Esophagus squamous epithelium (tissue), 4 donors: ENCODE measurements around the gene SETMAR.

ENCODE experiments used
- POLR2A ChIP-seq, 4 donors: fragments of 450-650 bp; IDR thresholded peaks; one replicate each; pipeline ENCODE4 v1.6.1; 2017; ENCODE audit warnings: antibody characterized with exemption in 4 of 4, mild to moderate bottlenecking in 4 of 4, moderate library complexity in 3 of 4
- TF ChIP-seq, protein P1 (sequence below), 6 experiments: fragments of 450-650 bp in 4 of 6; fragments of 200-600 bp in 2 of 6; sonication (generic) in 2 of 6; IDR thresholded peaks; one replicate each; pipeline ENCODE4 v1.5.1; 2016 to 2019; ENCODE audit warnings: antibody characterized with exemption in 6 of 6, mild to moderate bottlenecking in 4 of 6, moderate library complexity in 4 of 6

DNA sequence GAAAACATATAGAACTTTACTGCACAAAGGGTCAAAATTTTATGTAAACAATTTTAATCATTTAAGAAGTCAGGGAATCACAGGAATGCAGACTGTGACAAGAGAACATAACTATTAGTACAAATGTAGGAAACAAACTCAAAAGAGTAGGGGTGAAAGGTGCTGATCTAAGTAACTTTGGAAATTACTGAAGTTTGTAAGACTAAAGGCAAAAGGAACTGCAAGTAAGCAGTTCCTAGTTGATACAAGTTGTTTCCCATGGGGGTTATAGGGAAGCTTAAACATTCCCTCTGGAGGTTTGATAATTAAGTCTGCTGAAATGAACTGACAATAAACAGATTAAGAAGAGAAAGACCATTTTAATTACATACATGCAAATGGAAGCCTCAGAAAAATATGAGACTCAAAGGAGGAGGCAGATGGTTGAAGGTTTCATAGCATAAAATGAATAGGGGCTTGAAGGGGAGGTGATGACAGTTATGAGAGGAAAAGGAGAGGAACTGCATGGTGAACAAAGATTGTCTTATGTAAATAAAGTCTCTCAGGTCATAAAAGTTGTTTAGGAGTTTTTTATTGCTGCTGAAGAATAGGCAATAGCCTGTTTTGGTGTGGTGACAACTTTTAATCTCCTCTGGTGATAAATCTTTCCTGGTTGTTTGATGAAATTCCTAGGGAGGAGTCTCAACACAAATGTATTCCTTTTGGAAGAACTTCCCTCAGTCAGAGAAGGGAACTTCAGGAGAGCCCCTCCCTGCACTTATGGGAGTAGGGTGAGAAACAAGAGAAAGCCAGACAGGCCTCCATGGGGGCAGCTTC is 17.1 kb downstream of the SETMAR start:
- TF ChIP-seq, protein P1, sequence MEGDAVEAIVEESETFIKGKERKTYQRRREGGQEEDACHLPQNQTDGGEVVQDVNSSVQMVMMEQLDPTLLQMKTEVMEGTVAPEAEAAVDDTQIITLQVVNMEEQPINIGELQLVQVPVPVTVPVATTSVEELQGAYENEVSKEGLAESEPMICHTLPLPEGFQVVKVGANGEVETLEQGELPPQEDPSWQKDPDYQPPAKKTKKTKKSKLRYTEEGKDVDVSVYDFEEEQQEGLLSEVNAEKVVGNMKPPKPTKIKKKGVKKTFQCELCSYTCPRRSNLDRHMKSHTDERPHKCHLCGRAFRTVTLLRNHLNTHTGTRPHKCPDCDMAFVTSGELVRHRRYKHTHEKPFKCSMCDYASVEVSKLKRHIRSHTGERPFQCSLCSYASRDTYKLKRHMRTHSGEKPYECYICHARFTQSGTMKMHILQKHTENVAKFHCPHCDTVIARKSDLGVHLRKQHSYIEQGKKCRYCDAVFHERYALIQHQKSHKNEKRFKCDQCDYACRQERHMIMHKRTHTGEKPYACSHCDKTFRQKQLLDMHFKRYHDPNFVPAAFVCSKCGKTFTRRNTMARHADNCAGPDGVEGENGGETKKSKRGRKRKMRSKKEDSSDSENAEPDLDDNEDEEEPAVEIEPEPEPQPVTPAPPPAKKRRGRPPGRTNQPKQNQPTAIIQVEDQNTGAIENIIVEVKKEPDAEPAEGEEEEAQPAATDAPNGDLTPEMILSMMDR (IDR thresholded peaks at IDR 0.05), result no peak
- no peak for TF ChIP-seq POLR2A (IDR thresholded peaks at IDR 0.05)
